GM21515 (cell line): ENCODE results near the gene TAT.
A peak's percentile ranks its signal among the peaks of the same experiment; 100 is the strongest.
"Not testable (repeated sequence)": the region's sequence is repeated elsewhere in the genome, so short reads cannot be mapped to it uniquely, and the experiment has no call there.

ENCODE experiments used
- ATAC-seq: cut with Tn5 transposase; IDR thresholded peaks from one replicate; pipeline ENCODE4 v1.9.1; 2021; ENCODE audit not compliant: unreplicated experiment

The TAT gene

GRCh38 chr16:71576971-71577370, at the start of gene TAT:
Gene TAT (minus strand): TSS chr16:71577092. CDS start chr16:71576415, 677 bp downstream.
- ATAC-seq = no peak

- ATAC-seq = no peak
Observed at GRCh38 chr16:71626018-71626857, 49.3 kb upstream of the TAT start, which contains the start of gene MARVELD3. Gene MARVELD3 (plus strand): TSS chr16:71626184. CDS start chr16:71626230, 46 bp downstream.

- no peak for ATAC-seq
Observed at GRCh38 chr16:71625113-71625850, 48.4 kb upstream of the TAT start.

DNA sequence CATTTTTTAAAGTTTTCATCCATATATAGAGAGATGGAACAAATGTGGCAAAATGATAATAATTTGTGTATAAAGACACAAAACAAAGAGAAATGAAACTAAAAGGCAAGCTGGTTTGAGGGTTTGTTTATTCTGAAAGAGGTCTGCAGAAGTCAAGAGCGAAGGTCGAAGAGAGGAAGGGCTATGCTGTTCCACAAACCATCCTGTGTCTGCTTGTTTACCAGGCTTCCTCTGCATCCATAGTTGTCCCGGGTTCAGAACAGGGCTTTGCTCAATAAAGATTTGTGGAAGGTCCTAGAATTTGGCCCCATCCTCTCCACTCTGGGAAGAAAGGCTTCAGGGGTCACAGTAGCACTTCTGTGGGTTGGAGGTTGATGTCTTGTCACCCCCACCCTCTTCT, 46.7 kb upstream of the TAT start:
- ATAC-seq = no peak

GRCh38 chr16:71622088-71622487, 45.2 kb upstream of the TAT start:
- ATAC-seq = no peak

- ATAC-seq = no peak
Observed at GRCh38 chr16:71618429-71618828, 41.5 kb upstream of the TAT start.

DNA sequence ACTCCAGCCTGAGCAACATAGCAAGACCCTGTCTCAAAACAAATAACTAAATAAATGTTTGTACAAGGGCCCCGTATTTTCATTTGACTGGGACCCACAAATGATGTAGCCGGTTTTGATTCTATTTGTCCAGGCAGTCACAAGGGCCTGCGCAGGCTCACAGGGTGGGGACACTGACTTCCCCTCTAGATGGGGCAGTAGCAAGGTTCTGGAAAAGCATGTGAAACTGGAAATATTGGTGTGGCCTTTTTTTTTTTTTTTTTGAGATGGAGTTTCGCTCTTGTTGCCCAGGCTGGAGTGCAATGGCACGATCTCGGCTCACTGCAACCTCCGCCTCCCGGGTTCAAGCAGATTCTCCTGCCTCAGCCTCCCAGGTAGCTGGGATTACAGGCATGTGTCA, 38.1 kb upstream of the TAT start:
- not testable (repeated sequence) for ATAC-seq

DNA sequence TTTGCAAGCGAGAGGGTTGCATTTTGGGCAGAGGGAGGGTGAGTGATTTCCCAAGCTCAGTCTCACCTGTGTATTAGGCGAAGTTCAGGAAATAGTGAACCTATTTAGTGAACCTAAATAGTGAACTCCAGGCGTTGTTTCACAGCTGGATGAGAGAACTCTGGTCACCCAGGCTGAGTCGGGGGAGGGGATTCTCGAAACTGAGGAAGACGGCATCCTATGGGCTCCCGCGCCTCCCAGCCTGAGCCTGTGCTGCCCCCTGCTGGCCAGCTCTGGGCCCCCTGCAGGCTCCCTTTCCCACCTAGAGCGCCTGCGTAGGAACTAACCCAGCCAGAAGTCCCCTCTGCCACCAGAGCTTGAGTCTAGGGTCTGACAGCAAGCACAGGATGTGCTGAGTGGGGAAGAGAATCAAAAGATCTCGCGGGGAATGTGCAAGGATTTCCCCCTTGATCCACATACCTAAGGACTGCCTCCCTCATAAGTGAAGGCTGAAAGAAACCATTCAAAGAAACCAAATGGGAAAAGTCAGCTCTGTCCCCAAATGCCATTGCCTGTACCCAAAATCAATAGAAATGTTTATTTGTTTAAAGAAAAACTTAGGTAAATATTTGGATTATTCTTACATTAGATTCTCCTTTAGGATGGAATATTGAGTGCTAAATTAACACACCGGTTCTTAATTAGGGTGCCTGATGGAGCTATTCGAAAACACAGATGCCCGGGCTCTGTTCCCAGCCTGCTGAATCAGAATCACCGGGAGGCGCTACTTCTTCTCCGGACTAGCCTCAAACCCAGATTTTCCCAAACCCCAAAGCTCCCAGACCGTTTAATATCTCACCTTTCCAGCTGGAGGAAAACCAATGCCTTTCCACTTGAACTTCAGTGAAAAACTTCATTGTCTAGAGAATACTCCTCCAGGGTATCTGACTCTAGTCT, 34.3 kb upstream of the TAT start:
- ATAC-seq = peak; percentile 62

- ATAC-seq = no peak
Observed at GRCh38 chr16:71610447-71610846, 33.6 kb upstream of the TAT start.

DNA sequence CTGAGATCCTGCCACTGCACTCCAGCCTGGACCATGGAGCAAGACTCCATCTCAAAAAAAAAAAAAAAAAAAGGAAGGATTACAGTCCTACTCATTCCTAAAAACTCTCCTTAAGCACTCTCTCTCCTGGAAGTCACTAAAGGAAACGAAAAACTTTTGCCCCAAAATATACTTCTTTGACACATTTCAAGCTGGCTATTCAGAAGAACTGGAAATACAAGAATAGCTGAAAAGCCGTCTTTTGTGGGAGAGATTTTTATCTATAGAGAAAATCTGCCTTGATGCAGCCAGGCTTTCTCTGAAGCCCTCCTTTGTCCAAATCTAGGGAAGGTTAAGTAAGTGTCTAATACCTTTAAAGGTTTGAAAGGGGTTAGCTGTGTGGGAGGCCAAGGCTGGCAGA, 32.2 kb upstream of the TAT start:
- ATAC-seq = no peak

- no peak for ATAC-seq
Observed at GRCh38 chr16:71600822-71601221, 23.9 kb upstream of the TAT start.

DNA sequence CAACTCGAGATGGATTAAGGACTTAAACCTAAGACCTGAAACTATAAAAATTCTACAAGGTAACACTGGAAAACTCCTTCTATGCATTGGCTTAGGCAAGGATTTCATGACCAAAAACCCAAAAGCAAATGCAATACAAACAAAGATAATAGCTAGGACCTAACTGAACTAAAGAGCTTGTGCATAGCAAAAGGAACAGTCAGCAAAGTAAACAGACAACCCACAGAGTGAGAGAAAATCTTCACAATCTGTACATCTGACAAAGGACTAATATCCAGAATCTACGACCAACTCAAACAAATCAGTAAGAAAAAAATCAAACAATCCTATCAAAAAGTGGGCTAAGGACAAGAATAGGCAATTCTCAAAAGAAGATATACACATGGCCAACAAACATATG, 21.5 kb upstream of the TAT start:
- ATAC-seq = not testable (repeated sequence)

DNA sequence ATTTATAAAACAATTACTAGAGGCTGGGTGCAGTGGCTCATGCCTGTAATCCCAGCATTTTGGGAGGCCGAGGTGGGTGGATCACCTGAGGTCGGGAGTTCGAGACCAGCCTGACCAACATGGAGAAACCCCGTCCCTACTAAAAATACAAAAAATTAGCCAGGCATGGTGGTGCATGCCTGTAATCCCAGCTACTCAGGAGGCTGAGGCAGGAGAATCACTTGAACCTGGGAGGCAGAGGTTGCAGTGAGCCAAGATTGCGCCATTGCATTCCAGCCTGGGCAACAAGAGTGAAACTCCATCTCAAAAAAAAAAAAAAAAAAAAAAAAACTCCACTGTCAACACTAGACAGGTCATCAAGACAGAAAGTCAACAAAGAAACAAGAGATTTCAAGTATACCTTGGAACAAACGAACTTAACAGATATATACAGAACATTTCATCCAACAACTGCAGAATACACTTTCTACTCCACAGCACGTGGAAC, 18.5 kb upstream of the TAT start:
- not testable (repeated sequence) for ATAC-seq

DNA sequence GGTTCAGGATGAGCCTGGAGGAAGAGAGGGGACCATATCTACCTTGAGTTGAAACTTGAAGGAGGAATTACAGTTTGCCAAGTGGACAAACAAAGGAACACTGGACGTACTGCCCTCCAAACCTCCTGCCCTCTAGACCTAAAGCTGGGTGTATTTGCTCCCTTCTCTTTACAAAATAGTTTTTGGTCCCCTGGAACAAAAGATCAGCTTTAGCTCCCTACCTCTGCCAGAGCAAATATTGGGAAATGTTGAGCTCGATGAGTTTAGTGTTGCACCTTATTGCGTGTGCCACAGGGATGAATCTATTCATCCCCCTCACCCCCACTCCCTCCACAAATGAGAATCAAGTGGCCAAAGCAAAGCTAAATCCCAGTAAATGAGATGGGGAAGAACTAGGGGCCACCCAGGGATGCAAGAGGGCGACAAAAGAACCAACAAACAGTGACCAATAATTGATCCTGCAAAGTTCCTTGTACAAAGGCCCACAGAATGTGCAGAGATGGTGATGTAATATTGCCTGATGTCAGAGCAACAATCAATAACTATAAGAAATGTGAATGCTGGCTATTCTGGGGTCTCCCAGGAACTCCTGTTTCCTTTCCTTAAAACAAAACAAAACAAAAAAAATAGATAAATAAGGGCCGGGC, 17.2 kb upstream of the TAT start:
- ATAC-seq = no peak

GRCh38 chr16:71593048-71593999, 16.4 kb upstream of the TAT start:
- ATAC-seq = no peak

DNA sequence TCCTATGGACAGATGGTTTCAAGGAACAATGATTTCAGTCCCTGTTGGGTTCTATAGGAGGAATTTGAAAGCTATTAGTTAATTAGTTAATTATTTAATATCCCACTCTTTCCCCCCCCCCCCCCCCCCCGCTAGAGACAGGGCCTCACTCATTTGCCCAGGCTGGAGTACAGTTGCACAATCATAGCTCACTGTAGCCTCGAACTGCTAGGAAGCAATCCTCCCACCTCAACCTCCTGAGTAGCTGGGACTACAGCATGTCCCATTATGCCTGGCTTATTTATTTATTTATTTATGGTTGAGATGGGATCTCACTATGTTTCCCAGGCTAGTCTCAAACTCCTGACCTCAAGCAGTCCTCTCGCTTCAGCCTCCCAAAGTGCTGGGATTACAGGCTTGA, 15.0 kb upstream of the TAT start:
- ATAC-seq = no peak

- no peak for ATAC-seq
Observed at GRCh38 chr16:71590584-71590983, 13.7 kb upstream of the TAT start.

DNA sequence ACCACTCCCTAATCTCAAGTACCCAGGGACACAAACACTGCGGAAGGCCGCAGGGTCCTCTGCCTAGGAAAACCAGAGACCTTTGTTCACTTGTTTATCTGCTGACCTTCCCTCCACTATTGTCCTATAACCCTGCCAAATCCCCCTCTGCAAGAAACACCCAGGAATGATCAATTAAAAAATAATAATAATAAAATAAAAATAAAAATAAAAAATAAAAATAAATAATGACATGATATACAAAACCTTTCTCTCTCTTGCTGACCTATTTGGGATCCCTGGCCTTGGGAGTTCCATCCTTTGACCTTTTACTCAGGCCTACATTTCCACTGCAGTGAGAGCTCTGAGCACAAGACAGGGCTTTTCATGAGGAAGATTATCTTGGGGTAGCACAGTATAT, 13.2 kb upstream of the TAT start:
- not testable (repeated sequence) for ATAC-seq

DNA sequence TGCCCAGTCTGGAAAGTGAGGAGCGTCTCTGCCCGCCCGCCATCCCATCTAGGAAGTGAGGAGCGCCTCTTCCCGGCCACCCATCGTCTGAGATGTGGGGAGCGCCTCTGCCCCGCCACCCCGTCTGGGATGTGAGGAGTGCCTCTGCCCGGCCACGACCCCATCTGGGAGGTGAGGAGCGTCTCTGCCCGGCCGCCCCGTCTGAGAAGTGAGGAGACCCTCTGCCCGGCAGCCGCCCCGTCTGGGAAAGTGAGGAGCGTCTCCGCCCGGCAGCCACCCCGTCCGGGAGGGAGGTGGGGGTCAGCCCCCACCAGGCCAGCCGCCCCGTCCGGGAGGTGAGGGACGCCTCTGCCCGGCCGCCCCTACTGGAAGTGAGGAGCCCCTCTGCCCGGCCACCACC, 12.4 kb upstream of the TAT start:
- not testable (repeated sequence) for ATAC-seq
